Cardiac fibroblast (primary cell): ENCODE results near the gene DYRK1A.
A peak's percentile ranks its signal among the peaks of the same experiment; 100 is the strongest.

Source experiments
- DNase-seq, 2 donors: peaks; one replicate each; pipeline versions ENCODE4 v3.0.0 to v3.0.0-alpha.2; 2010; ENCODE audit warnings: low read depth in 2 of 2
- H3K4me3 ChIP-seq, 2 donors: replicated peaks in 1 of 2; 1 replicate in 1 of 2; 2 replicates in 1 of 2; pipeline ENCODE4 v1.5.1; 2011; ENCODE audit warnings: low read depth in 2 of 2, low read length in 2 of 2, mild to moderate bottlenecking in 2 of 2, moderate library complexity in 1 of 2
- CTCF ChIP-seq: IDR thresholded peaks from one replicate; pipeline ENCODE4 v1.5.1; 2011; ENCODE audit warnings: low read depth, mild to moderate bottlenecking, low read length, inconsistent platforms

The DYRK1A gene

GRCh38 chr21:37431243-37431642, 64.7 kb downstream of the DYRK1A start:
- no peak for TF ChIP-seq CTCF
- no peak overlapping the region for H3K4me3 ChIP-seq
- DNase-seq, result no peak

GRCh38 chr21:37432710-37433455, 66.3 kb downstream of the DYRK1A start:
- H3K4me3 ChIP-seq, result no peak overlapping the region
- no peak for DNase-seq
- TF ChIP-seq CTCF, result no peak

- no peak overlapping the region for H3K4me3 ChIP-seq
- DNase-seq, result no peak
- no peak for TF ChIP-seq CTCF
Measured at GRCh38 chr21:37433456-37433840, 66.9 kb downstream of the DYRK1A start.

GRCh38 chr21:37435120-37435519, 68.5 kb downstream of the DYRK1A start:
- peak; percentile 89 to 96 for DNase-seq
- no peak for TF ChIP-seq CTCF
- H3K4me3 ChIP-seq, result no peak overlapping the region

GRCh38 chr21:37435711-37436110, 69.1 kb downstream of the DYRK1A start:
- no peak for DNase-seq
- H3K4me3 ChIP-seq, result no peak overlapping the region
- no peak for TF ChIP-seq CTCF

GRCh38 chr21:37436174-37436573, 69.6 kb downstream of the DYRK1A start:
- no peak for TF ChIP-seq CTCF
- H3K4me3 ChIP-seq, result no peak overlapping the region
- no peak for DNase-seq
